ENCODE data around the gene ST6GALNAC1. TPM values are rescaled to one million over a fixed set of nuclear protein-coding genes. Genes with fewer than 3 reads are reported as not detected.

ST6GALNAC1 gene
- total RNA-seq, 1 experiment from 2014 or later = not detected

DNA sequence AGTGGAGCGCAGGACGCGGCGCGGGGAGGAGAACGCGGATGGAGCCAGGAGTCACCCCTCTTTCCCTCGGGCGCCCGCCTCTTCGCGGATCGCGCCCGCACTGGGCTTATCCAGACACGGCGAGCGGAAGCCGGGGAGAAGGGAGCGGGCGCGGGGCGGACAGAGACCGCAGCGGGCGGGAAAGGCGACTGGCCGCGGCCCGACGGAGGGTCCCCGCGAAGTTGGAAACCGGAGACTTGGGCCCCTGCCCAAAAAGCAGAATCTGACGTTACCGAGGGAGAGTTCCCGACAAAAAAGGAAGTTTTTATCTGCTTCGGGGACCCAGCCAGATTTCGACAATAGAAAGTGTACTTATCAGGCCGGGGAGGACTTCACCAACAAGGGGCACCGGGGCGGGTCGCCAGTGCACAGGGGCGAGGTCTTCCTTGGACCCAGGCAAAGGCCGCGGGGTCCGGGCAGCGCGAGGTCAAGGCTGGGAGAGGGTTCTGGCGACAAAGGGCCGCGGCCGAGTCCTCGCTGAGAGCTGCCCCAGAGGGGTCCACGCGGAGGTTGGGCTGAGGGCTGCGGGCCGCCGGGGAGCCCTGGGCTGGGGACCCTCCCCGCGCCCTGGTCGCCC is 58.4 kb downstream of the ST6GALNAC1 start:
- no TSS peak for BruUV-seq (replicated peaks)
- ChIA-PET POLR2A (ENCODE audit: low non-redundant PET) (no interaction called here), CTCF (no interaction called here)

DNA sequence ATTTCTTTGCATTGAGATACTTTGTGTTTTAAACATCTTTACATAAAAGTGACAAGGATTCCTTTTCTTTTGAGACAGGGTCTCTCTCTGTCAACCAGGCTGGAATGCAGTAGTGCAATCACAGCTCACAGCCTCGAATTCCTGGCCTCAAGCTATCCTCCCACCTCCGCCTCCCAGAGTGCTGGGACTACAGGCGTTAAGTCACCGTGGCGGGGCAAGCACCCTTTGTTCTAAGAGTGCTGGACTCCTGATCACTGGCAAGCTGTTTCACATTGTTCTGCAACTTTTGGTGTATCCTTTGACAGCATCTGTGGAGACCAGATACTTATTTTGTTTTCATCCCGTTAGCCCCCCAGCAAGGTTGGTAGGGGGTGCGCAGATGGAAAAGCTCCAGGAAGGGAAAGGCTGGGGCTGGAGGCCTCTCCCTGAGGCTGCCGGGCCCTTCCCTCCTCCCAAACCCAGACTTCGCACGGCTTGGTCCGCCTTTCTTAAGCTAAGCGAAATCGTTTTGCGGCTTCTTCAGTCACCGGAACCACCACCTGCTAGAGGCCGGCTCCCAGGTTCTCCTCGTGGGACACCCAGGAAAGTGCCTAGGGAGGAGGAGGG is 59.0 kb downstream of the ST6GALNAC1 start:
- ChIA-PET POLR2A (ENCODE audit: low non-redundant PET) (no interaction called here), CTCF (interaction anchor here (0.6 kb wide), 2 partner anchors 18 to 38 kb away, joined by 3 to 4 read pairs; no protein-coding TSS in a partner anchor)

More for the DNA sequence above, 58.4 kb downstream of the ST6GALNAC1 start:
- no peaks in the 10 kb centered on the region for H3K36me3 ChIP-seq (ENCODE audit: insufficient read depth, low read length, poor library complexity, severe bottlenecking)
- no peak overlapping the region for H3K27ac ChIP-seq (ENCODE audit: low read depth, low read length, poor library complexity, severe bottlenecking)
- peaks cover 8% of the 10 kb centered on the region for H3K4me1 ChIP-seq (ENCODE audit: insufficient read depth, low read length, poor library complexity, severe bottlenecking)
- H3K27me3 ChIP-seq (replicated peaks; ENCODE audit: insufficient read depth, low read depth, low read length, poor library complexity) = peaks cover 28% of the 10 kb centered on the region
- intact Hi-C loops (cut with micrococcal nuclease; ENCODE audit: unreplicated experiment) = no loop called here
- peak; percentile 90 for TF ChIP-seq EZH2 (IDR thresholded peaks at IDR 0.05; ENCODE audit: borderline replicate concordance, low read depth, low read length, poor library complexity, severe bottlenecking)
- TF ChIP-seq, protein P1, sequence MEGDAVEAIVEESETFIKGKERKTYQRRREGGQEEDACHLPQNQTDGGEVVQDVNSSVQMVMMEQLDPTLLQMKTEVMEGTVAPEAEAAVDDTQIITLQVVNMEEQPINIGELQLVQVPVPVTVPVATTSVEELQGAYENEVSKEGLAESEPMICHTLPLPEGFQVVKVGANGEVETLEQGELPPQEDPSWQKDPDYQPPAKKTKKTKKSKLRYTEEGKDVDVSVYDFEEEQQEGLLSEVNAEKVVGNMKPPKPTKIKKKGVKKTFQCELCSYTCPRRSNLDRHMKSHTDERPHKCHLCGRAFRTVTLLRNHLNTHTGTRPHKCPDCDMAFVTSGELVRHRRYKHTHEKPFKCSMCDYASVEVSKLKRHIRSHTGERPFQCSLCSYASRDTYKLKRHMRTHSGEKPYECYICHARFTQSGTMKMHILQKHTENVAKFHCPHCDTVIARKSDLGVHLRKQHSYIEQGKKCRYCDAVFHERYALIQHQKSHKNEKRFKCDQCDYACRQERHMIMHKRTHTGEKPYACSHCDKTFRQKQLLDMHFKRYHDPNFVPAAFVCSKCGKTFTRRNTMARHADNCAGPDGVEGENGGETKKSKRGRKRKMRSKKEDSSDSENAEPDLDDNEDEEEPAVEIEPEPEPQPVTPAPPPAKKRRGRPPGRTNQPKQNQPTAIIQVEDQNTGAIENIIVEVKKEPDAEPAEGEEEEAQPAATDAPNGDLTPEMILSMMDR (conservative IDR thresholded peaks at IDR 0.05; ENCODE audit: low read depth, low read length) = no peak
- no peak for DNase-seq (ENCODE audit: low spot score)
- H3K4me3 ChIP-seq (ENCODE audit: low read depth, low read length, poor library complexity, severe bottlenecking) = peak overlapping the region; percentile 50
- H3K9me3 ChIP-seq (ENCODE audit: low read depth, low read length, poor library complexity, severe bottlenecking) = no peaks in the 10 kb centered on the region

DNA sequence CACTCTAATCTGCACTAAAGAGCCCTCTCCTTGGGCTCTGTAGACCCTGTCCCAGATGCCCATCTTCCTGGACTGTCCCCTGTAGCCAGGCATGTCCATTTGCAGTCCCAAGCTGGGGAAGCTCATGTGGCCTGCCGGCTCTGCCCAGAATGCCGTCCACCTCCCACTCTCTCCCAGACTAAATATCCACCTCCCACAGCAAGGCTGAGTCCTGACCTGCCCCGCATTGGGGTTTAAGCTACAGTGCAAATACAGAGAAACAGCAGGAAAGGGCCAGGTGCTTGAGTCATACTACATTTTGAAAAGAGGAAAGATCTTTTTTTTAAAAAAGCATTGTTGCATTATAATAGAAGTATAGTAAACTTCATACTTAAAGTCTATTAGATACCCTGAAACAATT is 60.9 kb downstream of the ST6GALNAC1 start:
- ChIA-PET POLR2A (ENCODE audit: low non-redundant PET) (no interaction called here), CTCF (no interaction called here)
- Histone ChIP-seq H3K9me3 (ENCODE audit: low read depth, low read length, poor library complexity, severe bottlenecking) (no peaks in the 10 kb centered on the region), H3K4me3 (ENCODE audit: low read depth, low read length, poor library complexity, severe bottlenecking) (no peak overlapping the region), H3K36me3 (ENCODE audit: insufficient read depth, low read length, poor library complexity, severe bottlenecking) (no peaks in the 10 kb centered on the region), H3K27me3 (replicated peaks; ENCODE audit: insufficient read depth, low read depth, low read length, poor library complexity) (peaks cover 28% of the 10 kb centered on the region), H3K27ac (ENCODE audit: low read depth, low read length, poor library complexity, severe bottlenecking) (no peak overlapping the region), H3K4me1 (ENCODE audit: insufficient read depth, low read length, poor library complexity, severe bottlenecking) (peaks cover 8% of the 10 kb centered on the region)
- DNase-seq (ENCODE audit: low spot score) = no peak
- BruUV-seq (replicated peaks) = no TSS peak
- TF ChIP-seq, protein P1 (conservative IDR thresholded peaks at IDR 0.05; ENCODE audit: low read depth, low read length) = no peak
- intact Hi-C loops (cut with micrococcal nuclease; ENCODE audit: unreplicated experiment) = no loop called here

More for the DNA sequence above, 59.0 kb downstream of the ST6GALNAC1 start:
- no peak for DNase-seq (ENCODE audit: low spot score)
- intact Hi-C loops (cut with micrococcal nuclease; ENCODE audit: unreplicated experiment) = no loop called here
- no peak overlapping the region for H3K27ac ChIP-seq (ENCODE audit: low read depth, low read length, poor library complexity, severe bottlenecking)
- peaks cover 28% of the 10 kb centered on the region for H3K27me3 ChIP-seq (replicated peaks; ENCODE audit: insufficient read depth, low read depth, low read length, poor library complexity)
- no peaks in the 10 kb centered on the region for H3K36me3 ChIP-seq (ENCODE audit: insufficient read depth, low read length, poor library complexity, severe bottlenecking)
- peaks cover 8% of the 10 kb centered on the region for H3K4me1 ChIP-seq (ENCODE audit: insufficient read depth, low read length, poor library complexity, severe bottlenecking)
- TF ChIP-seq EZH2 (IDR thresholded peaks at IDR 0.05; ENCODE audit: borderline replicate concordance, low read depth, low read length, poor library complexity, severe bottlenecking) = no peak
- TF ChIP-seq, protein P1 (conservative IDR thresholded peaks at IDR 0.05; ENCODE audit: low read depth, low read length) = no peak
- H3K4me3 ChIP-seq (ENCODE audit: low read depth, low read length, poor library complexity, severe bottlenecking) = peak overlapping the region; percentile 50
- no peaks in the 10 kb centered on the region for H3K9me3 ChIP-seq (ENCODE audit: low read depth, low read length, poor library complexity, severe bottlenecking)
- BruUV-seq (replicated peaks) = no TSS peak

All from A673 (cell line).